Retinal pigment epithelial cell (primary cell): ENCODE measurements around the gene LEUTX.

Source experiments
- DNase-seq: peaks from one replicate; pipeline ENCODE4 v3.0.0-alpha.2; 2010; ENCODE audit warnings: low read depth
- H3K4me3 ChIP-seq: 2 replicates; pipeline ENCODE4 v1.5.1; 2011; ENCODE audit warnings: mild to moderate bottlenecking, low read length, control low read depth, moderate library complexity
- CTCF ChIP-seq: conservative IDR thresholded peaks from 2 replicates; pipeline ENCODE4 v1.5.1; 2011; ENCODE audit warnings: low read depth, low read length, control low read depth, inconsistent platforms

Gene LEUTX

GRCh38 chr19:39768786-39769185 lies 9.9 kb upstream of the LEUTX start:
- no peak for DNase-seq
- no peak for TF ChIP-seq CTCF
- H3K4me3 ChIP-seq, result no peak overlapping the region

GRCh38 chr19:39780894-39781293 lies 2.2 kb downstream of the LEUTX start:
- no peak for DNase-seq
- no peak for TF ChIP-seq CTCF

DNA sequence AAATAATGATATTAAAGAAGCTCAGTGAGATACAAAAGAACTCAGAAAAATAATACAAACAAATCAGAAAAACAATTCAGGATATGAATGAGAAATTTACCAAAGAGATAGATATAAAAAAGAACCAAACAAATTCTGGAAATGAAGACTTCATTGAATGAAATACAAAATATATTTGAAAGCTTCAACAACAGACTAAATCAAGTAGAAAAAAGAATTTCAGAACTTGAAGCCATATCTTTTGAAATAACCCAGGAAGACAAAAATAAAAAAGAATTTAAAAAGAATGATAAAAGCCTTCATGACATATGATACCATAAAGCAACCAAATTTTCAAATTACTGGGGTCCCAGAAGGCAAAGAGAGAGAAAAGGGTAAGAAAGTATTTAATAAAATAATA lies 9.6 kb downstream of the LEUTX start:
- no peak for DNase-seq
- no peak overlapping the region for H3K4me3 ChIP-seq
- no peak for TF ChIP-seq CTCF

More at GRCh38 chr19:39780894-39781293, 2.2 kb downstream of the LEUTX start:
- no peak overlapping the region for H3K4me3 ChIP-seq

GRCh38 chr19:39792999-39793546 lies 14.4 kb downstream of the LEUTX start:
- peak; percentile 17 for DNase-seq
- TF ChIP-seq CTCF, result peak; percentile 95
- H3K4me3 ChIP-seq, result peak overlapping the region; percentile 42

DNA sequence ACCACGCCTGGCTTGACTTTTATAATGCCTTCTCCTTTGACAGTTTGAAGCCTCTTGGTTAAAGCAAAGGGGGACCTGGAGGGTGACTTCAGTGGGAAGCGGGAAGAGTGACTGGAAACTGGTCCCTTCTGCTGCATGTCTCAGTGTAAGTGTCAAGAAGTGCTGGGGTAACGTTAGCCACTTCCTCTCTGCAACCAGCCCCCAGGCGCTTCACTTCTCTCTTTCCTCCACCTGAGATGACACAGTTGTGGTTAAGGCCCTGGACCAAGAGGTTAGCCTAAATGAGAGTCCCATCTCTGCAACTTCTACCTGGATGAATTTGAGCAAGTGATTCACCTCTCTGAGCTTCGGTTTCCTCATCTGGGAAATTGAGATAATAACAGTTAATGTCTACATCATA lies 16.3 kb downstream of the LEUTX start:
- no peak for TF ChIP-seq CTCF
- no peak for DNase-seq
- no peak overlapping the region for H3K4me3 ChIP-seq

- no peak for TF ChIP-seq CTCF
- DNase-seq, result no peak
- no peak overlapping the region for H3K4me3 ChIP-seq
Measured at GRCh38 chr19:39796000-39796498, 17.4 kb downstream of the LEUTX start.

DNA sequence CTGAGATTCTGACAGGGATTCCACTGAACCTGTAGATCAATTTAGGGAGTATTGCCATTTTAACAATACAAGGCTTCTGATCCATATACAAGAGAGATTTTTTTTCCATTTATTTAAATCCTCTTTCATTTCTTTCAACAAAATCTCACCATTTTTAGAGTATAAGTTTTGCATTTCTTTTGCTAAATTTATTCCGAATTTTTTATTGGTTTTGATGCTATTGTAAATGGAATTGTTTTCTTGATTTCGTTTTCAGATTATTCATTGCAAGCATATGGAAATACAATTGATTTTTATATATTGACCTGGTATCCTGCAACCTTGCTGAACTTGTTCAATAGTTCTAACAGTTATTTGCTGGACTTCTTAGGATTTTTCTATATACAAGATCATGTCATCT lies 18.4 kb downstream of the LEUTX start:
- no peak overlapping the region for H3K4me3 ChIP-seq
- no peak for DNase-seq
- no peak for TF ChIP-seq CTCF
